ENCODE measurements around the gene SGCE. TPM values are rescaled to one million over a fixed set of nuclear protein-coding genes. Genes with fewer than 3 reads are reported as not detected.

SGCE gene
- total RNA-seq, 1 donor from 2014 or later: 39.8 TPM

DNA sequence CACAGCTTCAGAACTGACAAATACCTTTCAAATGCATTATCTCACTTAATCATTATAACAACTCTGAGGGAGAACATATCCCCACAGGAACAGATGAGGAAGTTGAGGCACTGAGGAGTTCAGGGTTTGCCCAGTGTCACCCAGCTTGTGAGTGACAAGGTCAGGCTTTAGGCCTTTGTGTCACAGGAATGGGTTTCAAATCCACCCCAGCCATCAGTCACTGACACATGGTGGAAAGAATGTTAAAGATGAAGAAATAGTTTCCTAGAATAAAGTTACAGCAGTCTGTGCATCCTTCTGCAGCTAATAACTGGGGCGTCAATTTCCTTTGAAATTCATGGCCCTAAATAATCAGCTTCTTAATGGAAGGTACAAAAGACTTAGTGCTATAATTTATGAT lies 37.8 kb downstream of the SGCE start:
- no peaks in the 10 kb centered on the region for H3K9me3 Mint-ChIP-seq
- H3K27ac Mint-ChIP-seq: no peak overlapping the region
- H3K27me3 Mint-ChIP-seq: no peaks in the 10 kb centered on the region
- H3K4me3 Mint-ChIP-seq: no peak overlapping the region
- TF ChIP-seq, protein P1, sequence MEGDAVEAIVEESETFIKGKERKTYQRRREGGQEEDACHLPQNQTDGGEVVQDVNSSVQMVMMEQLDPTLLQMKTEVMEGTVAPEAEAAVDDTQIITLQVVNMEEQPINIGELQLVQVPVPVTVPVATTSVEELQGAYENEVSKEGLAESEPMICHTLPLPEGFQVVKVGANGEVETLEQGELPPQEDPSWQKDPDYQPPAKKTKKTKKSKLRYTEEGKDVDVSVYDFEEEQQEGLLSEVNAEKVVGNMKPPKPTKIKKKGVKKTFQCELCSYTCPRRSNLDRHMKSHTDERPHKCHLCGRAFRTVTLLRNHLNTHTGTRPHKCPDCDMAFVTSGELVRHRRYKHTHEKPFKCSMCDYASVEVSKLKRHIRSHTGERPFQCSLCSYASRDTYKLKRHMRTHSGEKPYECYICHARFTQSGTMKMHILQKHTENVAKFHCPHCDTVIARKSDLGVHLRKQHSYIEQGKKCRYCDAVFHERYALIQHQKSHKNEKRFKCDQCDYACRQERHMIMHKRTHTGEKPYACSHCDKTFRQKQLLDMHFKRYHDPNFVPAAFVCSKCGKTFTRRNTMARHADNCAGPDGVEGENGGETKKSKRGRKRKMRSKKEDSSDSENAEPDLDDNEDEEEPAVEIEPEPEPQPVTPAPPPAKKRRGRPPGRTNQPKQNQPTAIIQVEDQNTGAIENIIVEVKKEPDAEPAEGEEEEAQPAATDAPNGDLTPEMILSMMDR (conservative IDR thresholded peaks at IDR 0.05): no peak
- peaks cover 5% of the 10 kb centered on the region for H3K4me1 Mint-ChIP-seq (ENCODE audit: unreplicated experiment)
- peaks cover 17% of the 10 kb centered on the region for H3K36me3 Mint-ChIP-seq
- no peak for DNase-seq (ENCODE audit: extremely low spot score, unreplicated experiment)

DNA sequence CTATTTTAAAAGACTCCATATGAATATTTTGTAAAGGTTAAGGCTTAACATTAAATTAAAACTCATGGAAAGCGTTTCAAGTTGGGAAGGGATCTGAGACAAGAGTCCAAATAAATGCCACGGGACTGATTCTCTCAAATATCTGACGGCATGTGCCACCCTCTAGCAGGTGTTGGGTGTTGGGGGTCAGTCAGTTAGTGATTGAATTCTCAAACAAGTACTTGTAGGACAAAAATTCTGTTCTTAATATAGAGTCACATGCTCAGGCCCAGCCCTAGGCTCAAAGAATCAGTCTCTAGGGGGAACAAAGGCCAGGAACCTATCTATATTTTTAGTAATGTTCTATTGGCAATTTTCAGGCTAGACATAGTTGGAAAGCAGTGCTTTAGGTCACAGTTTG lies 39.1 kb downstream of the SGCE start:
- H3K36me3 Mint-ChIP-seq: peaks cover 22% of the 10 kb centered on the region
- TF ChIP-seq, protein P1 (conservative IDR thresholded peaks at IDR 0.05): no peak
- H3K4me1 Mint-ChIP-seq (ENCODE audit: unreplicated experiment): peaks cover 5% of the 10 kb centered on the region
- no peak overlapping the region for H3K4me3 Mint-ChIP-seq
- H3K9me3 Mint-ChIP-seq: no peaks in the 10 kb centered on the region
- no peak overlapping the region for H3K27ac Mint-ChIP-seq
- no peak for DNase-seq (ENCODE audit: extremely low spot score, unreplicated experiment)
- no peaks in the 10 kb centered on the region for H3K27me3 Mint-ChIP-seq

DNA sequence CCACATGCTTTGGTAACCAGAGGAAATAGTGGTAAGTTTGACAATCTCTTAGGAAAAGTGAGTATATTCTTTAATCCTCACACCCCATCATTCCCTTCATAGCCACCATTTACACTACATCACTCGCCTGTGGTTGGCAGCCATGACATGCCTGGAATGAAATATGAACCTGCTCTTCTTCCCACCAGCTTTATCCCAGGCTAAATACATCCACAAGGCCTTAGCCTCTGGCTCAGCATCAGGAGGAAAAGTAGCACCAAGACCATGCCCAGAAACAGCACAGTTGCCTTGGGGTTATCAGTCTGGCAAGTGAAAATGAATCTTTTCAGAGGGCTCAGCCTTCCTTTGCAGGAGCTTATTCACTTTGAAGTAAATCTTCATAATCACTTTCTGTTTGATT lies 40.3 kb downstream of the SGCE start:
- Mint-ChIP-seq H3K4me3 (no peak overlapping the region), H3K36me3 (peaks cover 22% of the 10 kb centered on the region), H3K9me3 (no peaks in the 10 kb centered on the region), H3K4me1 (ENCODE audit: unreplicated experiment) (peaks cover under 1% of the 10 kb centered on the region), H3K27ac (no peak overlapping the region), H3K27me3 (no peaks in the 10 kb centered on the region)
- TF ChIP-seq, protein P1 (conservative IDR thresholded peaks at IDR 0.05): no peak
- DNase-seq (ENCODE audit: extremely low spot score, unreplicated experiment): no peak

DNA sequence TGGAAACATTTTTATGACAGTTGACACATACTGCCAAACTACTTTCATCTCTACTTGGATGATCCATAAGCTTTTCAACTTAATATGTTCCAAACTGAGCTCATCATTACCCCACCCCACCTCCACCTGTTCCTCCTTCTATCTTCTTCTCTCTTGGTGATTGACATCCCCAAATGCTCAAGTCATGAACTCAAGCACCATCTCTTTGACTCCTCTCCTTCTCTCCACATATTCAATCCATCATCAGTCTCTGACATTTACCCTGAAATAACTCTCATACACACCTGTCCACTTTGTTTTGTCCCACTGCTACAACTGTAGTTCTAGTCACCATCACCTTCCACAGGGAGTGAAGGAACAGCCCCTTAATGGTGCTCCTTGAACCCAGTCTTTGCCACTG lies 43.3 kb downstream of the SGCE start:
- Mint-ChIP-seq H3K4me3 (no peak overlapping the region), H3K27me3 (no peaks in the 10 kb centered on the region), H3K4me1 (ENCODE audit: unreplicated experiment) (no peaks in the 10 kb centered on the region), H3K9me3 (peaks cover 6% of the 10 kb centered on the region), H3K27ac (no peak overlapping the region), H3K36me3 (peaks cover 24% of the 10 kb centered on the region)
- DNase-seq (ENCODE audit: extremely low spot score, unreplicated experiment): no peak
- TF ChIP-seq, protein P1 (conservative IDR thresholded peaks at IDR 0.05): no peak

DNA sequence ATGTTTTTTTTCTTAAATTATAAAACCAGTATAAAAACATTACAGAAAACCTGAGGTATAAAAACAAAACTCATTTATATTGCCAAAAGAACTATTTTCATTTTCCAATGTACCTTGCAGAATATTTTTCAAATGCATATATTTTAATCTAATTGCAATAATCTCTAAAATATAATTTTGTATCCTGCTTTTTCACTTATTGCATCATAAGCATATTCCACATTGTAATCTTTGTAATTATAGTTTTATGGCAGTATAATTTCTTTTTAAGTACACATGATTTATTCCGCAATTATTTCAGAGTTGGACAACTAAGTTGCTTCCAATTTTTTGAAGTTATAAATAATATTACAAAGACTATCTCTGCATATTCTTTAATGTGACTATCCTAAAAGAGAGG lies 43.7 kb downstream of the SGCE start:
- DNase-seq (ENCODE audit: extremely low spot score, unreplicated experiment): no peak
- H3K27ac Mint-ChIP-seq: no peak overlapping the region
- peaks cover 6% of the 10 kb centered on the region for H3K9me3 Mint-ChIP-seq
- H3K4me1 Mint-ChIP-seq (ENCODE audit: unreplicated experiment): no peaks in the 10 kb centered on the region
- H3K27me3 Mint-ChIP-seq: no peaks in the 10 kb centered on the region
- peaks cover 25% of the 10 kb centered on the region for H3K36me3 Mint-ChIP-seq
- TF ChIP-seq, protein P1 (conservative IDR thresholded peaks at IDR 0.05): no peak
- H3K4me3 Mint-ChIP-seq: no peak overlapping the region

DNA sequence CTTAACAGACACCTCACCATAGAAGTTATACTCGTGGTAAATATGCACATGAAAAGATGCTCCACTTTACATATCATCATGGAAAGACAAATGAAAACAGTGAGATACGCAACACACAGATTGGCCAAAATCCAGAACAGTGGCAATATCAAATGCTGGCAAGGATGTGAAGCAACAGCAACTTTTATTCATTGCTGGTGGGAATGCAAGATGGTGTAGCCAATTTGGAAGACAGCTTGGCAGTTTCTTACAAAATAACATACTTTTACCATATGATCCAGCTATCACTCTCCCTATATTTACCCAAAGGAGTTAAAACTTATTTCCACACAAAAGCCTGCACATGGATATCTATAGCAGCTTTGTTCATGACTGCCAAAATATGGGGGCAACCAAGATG lies 46.4 kb downstream of the SGCE start:
- Mint-ChIP-seq H3K4me1 (ENCODE audit: unreplicated experiment) (no peaks in the 10 kb centered on the region), H3K36me3 (peaks cover 35% of the 10 kb centered on the region), H3K27me3 (no peaks in the 10 kb centered on the region), H3K27ac (no peak overlapping the region), H3K9me3 (peaks cover 6% of the 10 kb centered on the region), H3K4me3 (no peak overlapping the region)
- TF ChIP-seq, protein P1 (conservative IDR thresholded peaks at IDR 0.05): no peak
- DNase-seq (ENCODE audit: extremely low spot score, unreplicated experiment): no peak
